Stomach (tissue), 4 donors: ENCODE results near the gene KIRREL3.

Experiments used
- CTCF ChIP-seq, 7 experiments: fragments of 450-650 bp in 4 of 7; fragments of 200-600 bp in 3 of 7; sonication (generic) in 3 of 7; IDR thresholded peaks; one replicate each; pipeline ENCODE4 v1.5.1; 2016 to 2019; ENCODE audit warnings: antibody characterized with exemption in 7 of 7, control low read depth in 2 of 7, mild to moderate bottlenecking in 1 of 7
- EP300 ChIP-seq: sonication (generic); formaldehyde crosslinking; IDR thresholded peaks from one replicate; pipeline ENCODE4 v1.6.1; 2017; ENCODE audit warnings: antibody characterized with exemption
- POLR2A ChIP-seq, 4 donors: fragments of 450-650 bp; IDR thresholded peaks; one replicate each; pipeline ENCODE4 v1.6.1; 2016; ENCODE audit warnings: antibody characterized with exemption in 4 of 4, control low read depth in 2 of 4, mild to moderate bottlenecking in 1 of 4, moderate library complexity in 1 of 4
- POLR2AphosphoS5 ChIP-seq, 3 donors: sonication (generic); formaldehyde crosslinking; IDR thresholded peaks; one replicate each; pipeline ENCODE4 v1.6.1; 2016; ENCODE audit warnings: antibody characterized with exemption in 3 of 3

GRCh38 chr11:126804363-126804762, 196.2 kb downstream of the KIRREL3 start:
- TF ChIP-seq EP300 (no peak), POLR2A (IDR thresholded peaks at IDR 0.05) (no peak), CTCF (IDR thresholded peaks at IDR 0.05) (no peak), POLR2AphosphoS5 (IDR thresholded peaks at IDR 0.05) (no peak)
